CD4-positive, alpha-beta T cell treated with Interleukin-6 for 4 hours (primary cell): ENCODE measurements around the gene DDN.
A peak's percentile ranks its signal among the peaks of the same experiment; 100 is the strongest.

ENCODE experiments used
- DNase-seq: peaks from one replicate; pipeline ENCODE4 v3.0.0-alpha.2; 2020; ENCODE audit warnings: mixed read lengths

DDN gene

DNA sequence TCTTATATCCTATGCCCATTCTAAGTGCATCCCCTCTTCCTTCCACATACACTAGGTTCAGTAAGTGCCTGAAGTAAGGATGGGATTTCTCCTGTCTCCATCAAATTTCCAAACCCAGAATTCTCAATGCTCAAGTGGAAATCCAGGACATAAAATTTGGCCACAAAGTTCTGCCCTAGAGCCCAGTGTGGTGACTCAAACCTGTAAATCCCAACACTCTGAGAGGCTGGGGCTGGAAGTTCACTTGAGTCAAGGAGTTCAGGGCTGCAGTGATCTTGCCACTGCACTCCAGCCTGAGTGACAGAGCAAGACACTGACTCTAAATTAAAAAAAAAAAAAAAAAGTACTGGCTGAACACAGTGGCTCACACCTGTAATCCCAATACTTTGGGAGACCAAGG lies 37.4 kb downstream of the DDN start:
- no peak for DNase-seq

GRCh38 chr12:48961331-48961730 lies 37.8 kb downstream of the DDN start:
- DNase-seq: no peak

GRCh38 chr12:48960834-48961233 lies 38.3 kb downstream of the DDN start:
- no peak for DNase-seq

DNA sequence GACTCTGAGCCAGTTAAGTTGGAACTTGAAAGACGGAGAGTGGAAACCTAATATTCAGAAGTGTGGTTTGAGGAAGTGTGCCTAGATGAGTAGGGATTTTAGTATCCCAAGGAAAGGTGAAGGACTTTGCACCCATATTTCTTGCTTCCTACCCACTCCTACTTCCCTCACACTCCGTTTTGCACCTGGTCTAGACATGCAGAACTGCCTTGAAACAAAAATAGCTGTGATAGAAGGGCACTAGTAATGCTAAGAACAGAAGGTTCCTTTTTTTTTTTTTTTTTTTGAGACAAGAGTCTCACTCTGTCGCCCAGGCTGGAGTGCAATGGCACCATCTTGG lies 41.2 kb downstream of the DDN start:
- DNase-seq: no peak

DNA sequence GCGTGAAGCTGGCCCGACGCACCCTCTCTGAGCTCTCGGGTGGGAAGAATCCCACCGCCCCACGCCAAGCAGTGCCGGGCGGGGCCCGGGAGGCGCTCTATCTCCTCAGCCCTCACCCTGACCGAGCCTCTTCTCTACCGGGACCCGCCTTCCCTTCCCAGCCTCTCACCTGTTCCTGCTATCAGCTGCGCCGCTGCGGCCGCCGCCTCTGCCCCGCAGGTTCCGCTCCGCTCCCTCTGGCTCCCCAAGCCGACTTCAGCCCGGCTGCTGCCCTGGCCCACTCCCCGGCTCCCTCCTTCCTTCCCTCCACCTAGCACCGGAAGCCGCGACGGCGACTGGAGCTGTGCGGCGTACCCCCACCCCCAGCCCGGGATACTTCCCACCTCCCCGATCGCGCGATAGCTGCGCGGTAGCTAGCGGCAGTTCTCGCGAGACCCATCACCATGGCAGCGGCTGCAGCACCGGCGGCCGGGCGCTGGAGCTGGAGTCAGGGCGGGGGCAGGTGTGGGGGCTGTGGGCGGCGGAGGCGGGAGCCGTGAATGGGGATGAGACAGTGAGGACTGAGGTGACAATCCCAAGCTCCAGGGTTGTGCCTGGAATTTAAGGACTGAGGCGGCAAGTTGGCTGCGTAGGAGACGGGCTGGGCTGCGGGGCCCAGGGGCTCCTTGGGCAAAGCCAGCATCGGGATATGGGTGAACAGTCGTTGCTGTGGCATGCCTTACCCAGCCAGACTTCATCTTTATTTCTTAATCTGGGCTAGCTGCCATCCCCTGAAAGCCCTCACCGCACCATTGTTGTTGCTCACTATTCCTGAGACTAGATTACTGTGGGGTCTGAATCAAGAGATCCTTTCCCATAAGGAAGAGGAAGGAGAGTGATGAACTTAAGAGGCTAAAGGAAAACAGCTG lies 41.8 kb downstream of the DDN start, which contains the start of gene ARF3:
ARF3 (minus strand) TSS at position 347 of the 908 bp plus-strand sequence. CDS start 16,392 bp downstream, outside the sequence.
- DNase-seq: peak; percentile 95

DNA sequence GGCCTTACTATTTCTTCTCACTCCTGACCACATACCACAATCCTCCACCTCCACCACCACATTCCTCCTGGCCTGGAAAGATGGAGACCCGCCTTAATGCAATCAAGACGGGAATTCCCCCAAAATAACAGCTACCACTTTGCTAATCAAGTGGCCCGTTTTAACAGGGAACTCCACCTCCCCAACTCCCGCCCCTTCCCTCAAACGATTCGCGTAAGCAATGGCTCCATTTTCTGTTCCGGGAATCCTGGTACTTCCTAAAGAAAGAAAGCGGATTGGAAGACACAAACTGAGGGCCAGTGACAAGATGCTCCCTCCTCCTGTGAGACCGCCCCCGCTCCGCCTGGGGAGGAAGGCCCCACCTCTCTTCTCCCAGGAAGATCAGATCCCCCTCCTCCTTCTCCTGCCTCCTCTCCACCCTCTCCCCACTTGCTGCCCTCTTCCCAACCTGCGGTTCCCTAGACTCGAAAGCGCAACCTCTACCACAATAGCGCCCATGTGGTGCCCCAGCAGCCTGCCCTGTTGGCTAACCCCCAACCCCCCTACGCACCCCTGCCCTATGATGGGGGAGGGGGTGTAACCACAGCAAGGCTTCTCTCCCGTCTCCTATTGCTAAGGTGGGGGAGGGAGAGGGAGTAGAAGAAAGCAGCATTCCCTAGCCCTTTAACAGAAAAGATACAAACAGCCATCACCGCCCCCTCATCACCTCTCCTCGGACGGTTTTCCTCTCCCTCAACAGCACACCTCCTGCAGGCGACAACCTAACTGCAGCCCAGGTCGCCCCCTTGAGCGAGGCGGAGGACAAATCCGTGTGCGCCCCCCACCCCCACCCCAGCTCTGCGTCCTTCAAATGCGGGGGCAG lies 42.7 kb downstream of the DDN start:
- peak; percentile 23 for DNase-seq

GRCh38 chr12:48954841-48955501 lies 44.2 kb downstream of the DDN start:
- no peak for DNase-seq

GRCh38 chr12:48954061-48954460 lies 45.1 kb downstream of the DDN start:
- no peak for DNase-seq

DNA sequence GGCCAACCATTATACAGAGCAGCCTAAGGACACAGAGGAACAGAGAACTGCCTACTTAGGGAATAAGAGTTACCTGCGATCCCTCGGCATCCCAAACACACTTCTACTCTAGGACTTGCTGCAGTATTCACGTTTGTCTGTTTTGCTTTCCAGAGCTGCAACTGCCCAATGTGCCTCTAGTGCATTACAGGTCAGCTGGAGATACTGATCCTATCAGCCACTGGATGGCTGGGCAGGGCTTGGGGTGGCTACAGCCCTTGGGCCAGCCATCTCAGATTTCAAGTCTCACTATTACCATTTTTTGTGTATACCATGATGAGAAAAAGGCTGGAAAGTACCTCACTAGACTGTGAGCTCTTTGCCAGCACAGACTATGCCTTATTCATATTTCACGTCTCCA lies 46.5 kb downstream of the DDN start:
- no peak for DNase-seq

GRCh38 chr12:48947727-48948126 lies 51.4 kb downstream of the DDN start:
- no peak for DNase-seq

DNA sequence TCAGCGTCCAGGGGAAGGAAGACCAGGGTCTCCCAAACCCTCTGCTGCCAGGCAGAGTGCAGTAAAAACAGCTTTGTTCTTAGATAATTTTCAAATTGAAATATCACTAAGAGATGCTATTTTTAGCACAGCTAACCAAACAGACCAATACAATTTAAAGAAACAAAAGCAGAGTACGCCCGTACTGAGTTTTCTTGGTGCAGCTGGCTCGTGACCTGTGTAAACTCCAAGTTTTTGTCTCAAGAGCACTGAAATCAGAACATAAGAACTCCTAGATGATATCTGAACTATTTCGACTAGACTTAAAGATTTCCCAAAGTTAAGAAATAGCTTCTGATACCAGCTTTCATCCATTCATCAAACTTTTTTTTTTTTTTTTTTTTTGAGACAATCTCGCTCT lies 52.2 kb downstream of the DDN start:
- no peak for DNase-seq

DNA sequence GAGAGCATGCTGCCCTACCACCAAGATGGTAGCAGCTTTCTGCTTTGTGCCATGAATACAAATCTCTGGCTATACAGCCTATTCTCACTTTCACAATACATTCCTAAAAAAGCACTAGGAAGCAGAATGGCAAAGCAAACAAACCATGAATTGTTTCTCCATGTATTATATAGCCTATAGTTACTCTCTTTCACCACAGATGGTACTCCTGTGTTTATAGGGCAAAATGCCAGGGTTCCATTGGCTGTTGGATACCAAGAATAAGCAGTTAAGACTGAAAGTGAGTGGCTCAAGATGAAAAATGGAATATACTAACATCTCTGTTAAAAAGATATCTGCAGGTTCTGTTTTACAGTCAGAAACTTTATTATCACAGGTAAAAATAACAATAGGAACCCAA lies 53.0 kb downstream of the DDN start:
- no peak for DNase-seq
